Ramos (cell line): ENCODE measurements around the gene GRM2.
"Not testable (repeated sequence)": the region's sequence is repeated elsewhere in the genome, so short reads cannot be mapped to it uniquely, and the experiment has no call there.

ENCODE experiments used
- in situ Hi-C: fragments of 300-500 bp; cut with MboI; formaldehyde crosslinking; loops from one replicate; pipeline ENCODE4 v1.14.3; 2022; ENCODE audit warnings: low sequenced_read_pairs; ENCODE audit not compliant: unreplicated experiment

Gene GRM2

DNA sequence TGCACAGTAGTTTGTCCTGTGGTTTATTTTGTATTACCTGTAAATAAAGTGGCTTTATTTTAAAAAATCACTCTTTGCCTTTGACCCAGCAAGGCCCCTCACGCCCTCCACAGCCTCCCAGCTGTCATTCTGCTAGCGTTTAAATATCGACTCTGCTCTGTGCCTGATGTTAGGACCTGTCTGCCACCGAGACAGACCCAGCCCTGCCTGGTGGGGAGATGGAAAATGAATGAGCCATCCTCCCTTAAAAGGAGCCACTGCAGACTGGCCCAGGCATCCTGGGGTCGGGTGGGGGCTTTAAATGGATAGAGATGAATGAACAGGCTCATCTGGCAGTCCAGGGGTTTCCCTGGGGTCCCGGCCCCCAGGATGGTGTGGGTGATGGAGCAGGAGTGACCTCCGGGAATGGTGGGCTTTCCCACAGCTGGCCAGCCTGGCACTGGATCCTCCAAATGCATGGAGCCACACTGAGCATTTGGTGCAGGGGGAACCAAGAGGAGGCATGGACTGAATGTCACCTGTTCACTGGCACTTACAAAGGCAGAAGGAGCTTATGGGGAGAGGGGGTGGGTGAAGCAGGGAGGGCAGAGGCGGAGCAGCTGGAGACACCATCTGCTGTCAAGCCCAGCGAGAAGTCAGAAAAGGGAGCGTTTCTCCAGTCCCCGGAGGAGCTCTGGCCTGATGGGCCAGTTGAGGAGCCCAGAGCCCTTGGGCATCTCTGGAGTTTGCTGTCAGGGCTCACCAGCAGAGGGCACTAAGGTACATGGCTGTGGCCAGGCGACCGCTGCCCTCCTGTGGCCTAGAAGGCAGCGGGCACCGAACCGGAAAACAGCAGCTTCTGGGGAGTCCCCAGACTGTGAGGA, 11.9 kb downstream of the GRM2 start:
- in situ Hi-C loops = no loop called here

DNA sequence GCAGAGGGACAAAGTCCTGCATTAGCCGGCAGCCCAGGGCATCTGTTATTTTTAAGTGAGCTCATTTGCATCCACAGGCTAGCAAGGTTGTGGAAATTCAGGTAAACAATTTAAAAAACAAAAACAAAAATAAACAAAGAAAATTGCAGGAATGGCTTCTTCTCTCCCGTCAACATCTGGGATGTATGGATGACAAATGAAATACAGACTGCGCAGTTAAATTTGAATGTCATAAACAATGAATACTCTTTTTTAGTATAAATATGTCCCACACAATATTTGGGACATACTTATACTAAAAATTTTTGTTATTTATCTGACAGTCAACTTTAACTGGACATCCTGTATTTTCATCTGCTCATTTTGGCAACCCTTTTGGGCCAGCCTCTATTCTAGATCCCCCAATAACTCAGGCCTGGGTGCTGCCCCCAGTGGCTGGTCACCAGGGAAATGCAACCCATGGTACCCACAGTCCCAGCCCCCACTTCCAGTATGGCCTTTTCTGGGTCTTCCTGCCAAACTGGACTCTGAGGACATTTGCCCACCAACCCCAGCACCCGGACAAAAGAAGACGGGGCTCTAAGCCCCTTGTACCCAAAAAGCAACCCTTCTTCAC, 12.7 kb downstream of the GRM2 start:
- in situ Hi-C loops = no loop called here

DNA sequence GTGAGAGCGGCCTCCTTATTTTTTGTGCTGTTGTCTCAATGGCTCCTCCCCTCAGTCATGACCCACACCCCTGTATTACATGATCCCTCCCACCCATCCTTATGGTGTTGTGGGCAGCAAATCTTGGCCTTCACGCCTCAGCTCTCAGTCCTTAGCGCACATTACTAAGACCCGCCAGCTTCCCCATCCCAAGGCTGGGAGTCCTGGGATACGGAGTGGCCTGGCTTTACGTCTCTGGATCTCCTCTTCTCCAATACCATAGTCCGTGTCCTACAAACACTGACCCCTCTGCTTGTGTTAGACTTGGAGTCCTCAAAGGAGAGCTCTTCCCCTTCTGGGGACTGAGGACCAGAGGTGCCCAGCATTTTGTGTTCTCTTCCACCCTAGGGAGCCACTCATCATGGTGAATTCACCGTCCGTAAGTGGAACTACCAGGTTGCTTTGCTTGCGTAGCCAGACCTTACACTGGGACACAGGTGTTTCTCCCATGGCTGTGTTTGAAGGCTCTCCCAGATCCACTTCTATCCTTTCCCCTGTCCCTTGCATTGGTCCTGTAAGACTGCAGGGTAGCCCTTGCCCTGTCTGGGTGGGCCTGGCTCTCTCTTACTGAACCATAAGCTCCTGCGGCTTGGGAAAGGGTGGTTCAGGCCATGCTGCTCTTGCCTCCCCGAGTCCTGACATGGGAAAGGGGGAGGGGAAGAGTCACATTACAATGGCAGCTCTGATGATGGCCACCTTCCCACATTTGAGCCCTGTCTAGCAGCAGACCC, 13.6 kb downstream of the GRM2 start:
- in situ Hi-C loops = no loop called here

DNA sequence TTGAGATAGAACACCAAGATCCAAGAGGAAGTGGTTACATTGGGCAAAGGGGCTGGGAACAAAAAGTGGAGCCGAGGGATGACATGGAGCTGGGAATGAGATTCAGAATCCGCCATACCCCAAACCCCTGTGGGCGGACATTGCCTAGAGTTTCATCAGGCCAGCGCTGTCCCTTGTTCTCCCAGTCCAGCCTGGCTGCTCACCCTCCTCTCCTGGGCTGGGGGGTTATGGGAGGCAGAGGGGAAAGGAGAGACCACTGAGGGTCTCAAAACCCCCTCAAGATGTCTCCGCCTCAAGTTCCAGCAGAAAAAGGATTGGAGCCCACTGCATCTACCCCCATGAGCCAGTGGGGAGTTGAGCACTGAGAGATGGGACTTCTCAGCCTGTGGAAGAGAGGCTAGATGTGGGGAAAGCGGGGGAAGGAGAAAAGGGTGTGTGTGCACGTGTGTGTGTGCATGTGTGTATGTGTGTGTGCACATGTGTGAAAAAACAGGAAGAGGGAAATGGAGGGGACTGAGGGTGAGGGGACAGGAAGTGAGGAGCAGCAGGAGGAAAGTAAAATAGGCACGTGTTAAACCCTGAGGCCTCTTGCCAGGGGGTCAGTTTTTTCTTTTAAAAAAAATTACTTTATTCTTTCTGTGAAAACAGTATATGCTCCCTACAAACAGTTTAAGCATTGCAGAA, 14.3 kb downstream of the GRM2 start:
- in situ Hi-C loops = no loop called here

DNA sequence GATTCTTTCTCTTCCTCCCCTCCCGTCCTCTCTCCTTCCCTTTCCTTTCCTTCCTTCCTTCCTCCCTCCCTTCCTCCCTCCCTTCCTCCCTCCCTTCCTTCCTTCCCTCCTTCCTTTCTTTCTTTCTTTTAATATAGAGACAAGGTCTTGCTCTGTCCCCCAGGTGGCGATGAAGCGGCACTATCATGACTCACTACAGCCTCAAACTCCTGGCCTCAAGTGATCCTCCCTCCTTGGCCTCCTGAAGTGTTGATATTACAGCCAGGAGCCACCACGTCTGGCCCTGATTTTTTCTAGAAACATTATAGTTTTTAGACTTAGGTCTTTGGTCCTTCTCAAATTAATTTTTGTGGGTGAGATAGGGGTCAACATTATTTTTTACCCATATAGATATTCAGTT, 15.5 kb downstream of the GRM2 start:
- in situ Hi-C loops = no loop called here

DNA sequence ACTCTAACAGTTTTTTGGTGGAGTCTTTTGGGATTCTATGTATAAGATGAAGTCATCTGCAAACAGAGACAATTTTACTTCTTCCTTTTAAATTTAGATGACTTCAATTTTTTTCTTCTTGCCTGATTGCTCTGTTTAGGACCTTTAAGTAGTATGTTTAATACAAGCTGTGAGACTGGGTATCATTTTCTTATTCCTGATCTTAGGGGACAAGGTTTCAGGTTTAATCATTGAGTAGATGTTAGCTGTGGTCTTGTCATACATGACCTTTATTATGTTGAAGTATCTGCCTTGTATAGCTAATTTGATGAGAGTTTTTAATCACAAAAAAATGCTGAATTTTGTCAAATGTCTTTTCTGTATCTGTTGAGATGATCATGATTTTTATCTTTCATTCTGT, 20.6 kb downstream of the GRM2 start:
- in situ Hi-C loops = no loop called here

DNA sequence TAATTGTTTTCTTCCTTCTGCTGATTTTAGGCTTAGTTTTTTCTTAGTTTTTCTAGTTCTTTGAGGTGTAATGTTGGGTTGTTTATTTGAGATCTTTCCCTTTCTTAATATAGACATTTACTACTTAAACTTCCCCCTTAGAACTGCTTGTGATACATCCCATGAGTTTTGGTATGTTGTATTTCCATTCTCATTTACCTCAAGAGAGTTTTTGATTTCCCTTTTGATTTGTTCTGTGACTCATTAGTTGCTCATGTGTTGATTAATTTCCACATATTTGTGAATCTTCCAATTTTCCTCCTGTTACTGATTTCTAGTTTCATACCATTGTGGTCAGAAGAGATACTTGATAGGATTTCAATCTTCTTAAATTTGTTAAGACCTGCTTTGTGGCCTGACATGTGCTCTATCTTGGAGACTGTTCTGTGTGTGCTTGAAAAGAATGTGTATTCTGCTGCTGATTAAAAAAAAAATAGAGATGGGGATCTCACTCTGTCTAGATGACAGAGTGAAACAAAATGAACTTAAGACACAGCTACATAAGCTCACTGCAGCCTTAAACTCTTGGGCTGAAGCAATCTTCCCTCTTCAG, 22.3 kb downstream of the GRM2 start:
- in situ Hi-C loops = no loop called here

DNA sequence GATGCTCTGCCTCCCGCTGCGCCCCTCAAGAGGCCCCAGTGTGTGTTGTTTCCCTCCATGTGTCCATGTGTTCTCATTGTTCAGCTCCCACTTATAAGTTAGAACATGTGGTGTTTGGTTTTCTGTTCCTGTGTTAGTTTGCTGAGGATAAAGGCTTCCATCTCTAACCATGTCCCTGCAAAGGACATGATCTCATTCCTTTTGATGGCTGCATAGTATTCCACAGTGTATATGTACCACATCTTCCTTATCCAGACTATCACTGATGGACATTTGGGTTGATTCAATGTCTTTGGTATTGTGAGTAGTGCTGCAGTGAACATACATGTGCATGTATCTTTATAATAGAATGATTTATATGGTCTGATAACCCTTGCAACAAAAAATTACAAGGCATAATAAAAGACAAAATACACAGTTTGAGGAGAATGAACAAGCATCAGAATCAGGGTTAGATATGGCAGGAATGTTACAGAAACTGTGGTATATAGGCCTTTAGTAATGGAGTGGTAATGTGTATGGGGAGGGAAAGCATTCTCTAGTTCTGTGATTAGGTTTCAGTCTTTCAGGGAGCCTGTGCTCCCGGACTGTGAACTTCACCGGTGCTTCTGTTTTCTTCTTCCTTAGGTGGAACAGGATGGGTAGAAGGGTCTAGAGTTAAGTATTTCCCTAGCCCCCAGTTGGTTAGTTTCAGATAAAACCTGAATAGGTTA, 27.1 kb downstream of the GRM2 start:
- in situ Hi-C loops = no loop called here

DNA sequence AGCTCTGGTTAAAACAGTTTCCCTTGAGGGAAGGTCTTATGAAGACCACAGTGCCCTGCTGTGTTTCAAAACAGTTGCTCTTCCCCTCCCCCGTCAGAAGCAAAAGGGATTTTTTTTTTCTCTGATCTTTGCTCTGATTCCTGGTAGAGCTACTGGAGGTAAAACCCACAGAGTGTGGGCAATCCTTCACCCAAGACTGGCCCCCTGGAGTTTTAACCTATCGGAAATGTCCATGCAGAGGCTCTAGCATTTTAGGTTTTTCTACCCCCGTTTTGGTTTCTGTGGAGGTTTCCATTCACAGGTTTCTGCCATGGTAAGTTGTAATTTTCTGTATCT, 27.7 kb downstream of the GRM2 start:
- in situ Hi-C loops = no loop called here

DNA sequence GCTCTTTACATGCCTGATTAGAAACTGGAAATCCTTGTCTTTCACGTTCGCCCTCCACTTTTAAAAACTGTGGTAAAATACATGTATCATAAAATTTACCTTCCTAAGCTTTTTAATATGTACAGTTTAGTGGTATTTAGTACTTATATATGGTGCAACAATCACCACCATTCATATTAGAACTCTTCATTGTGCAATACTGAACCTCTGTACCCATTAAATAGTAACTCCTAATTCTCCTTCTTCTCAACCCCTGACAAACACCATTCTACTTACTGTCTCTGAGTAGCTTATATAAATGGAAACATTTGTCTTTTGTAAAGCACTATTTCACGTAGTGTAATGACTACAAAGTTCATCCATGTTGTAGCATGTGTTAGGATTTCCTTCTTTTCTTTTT, 28.2 kb downstream of the GRM2 start:
- in situ Hi-C loops = no loop called here

DNA sequence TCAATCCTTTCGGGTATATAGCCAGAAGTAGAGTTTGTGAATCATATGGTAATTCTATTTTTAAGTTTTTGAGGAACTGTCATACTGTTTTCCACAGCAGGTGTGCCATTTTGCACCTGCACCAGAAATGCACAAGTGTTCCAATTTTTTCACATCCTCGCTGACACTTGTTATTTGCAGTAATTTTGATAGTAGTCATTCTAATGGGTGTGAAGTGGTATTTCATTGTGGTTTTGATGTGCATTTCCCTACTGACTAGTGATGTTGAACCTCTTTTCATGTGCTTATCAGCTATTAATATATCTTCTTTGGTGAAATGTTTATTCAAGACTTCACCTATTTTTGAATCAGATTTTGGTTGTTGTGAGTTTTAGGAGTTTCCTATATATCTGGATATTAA, 29.1 kb downstream of the GRM2 start:
- in situ Hi-C loops = no loop called here

DNA sequence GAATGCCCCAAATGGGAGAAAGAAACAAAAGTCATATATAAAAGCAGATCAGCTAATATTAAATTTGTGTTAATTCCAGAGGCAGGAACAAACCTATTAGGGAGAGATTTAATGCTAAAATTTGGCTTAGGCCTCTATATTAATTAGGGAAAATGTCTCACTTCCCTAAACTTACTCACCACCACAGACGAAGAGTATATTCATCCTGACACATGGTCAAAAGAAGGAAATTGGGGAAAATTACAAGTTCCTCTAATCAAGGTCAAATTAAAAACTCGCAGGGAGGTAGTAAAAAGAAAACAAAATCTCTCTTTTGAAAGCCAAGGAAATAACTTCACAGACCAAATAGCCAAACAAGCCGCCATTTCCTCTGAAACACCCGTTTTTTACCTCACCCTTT, 32.2 kb downstream of the GRM2 start:
- in situ Hi-C loops = no loop called here

DNA sequence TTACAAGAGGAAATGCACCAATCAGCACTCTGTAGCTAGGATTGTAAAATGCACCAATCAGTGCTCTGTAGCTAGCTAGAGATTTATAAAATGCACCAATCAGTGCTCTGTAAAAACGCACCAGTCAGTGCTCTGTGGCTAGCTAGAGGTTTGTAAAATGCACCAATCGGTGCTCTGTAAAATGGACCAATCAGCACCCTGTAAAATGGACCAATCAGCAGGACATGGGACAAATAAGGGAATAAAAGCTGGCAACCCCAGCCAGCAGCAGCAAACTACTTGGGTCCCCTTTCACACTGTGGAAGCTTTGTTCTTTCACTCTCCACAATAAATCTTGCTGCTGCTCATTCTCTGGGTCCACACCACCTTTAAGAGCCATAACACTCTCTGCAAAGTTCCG, 35.5 kb downstream of the GRM2 start:
- in situ Hi-C loops = not testable (repeated sequence)

DNA sequence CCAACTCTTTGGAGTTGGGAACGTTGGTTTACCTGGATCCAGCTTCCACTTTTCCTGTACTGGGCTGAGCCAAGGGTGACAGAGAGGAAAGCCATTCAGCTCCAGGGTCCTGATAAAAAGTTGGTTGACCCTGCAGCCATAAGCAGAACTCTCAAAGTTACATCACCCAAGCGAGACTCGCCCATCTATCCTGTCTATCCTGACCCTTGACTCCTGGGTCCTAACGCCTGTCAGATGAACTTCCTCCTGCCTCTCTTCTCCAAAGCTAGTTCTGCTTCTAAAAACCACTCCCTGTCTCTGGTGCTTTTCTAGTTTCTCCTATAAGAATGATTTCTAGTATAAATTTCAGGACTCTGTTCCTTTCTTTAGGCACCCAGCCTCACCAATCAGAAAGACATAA, 36.1 kb downstream of the GRM2 start:
- in situ Hi-C loops = not testable (repeated sequence)

DNA sequence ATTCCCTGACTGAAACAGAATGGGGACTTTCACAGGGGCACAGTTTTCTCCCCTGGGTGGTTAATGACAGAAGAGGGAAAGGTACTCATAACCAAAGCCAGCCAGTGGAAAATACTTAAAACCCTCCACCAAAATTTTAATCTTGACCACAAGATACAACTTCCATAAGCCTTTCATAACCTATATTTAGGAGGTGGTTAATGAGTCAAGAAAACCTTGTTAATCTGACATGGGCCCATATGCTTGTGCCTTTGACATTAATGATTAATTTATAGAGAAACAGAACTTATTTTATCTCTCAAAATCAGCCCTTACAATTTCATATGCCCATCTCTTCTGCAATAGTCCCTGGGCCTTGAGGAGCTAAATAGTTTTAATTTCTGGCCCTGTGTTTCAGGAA, 41.0 kb downstream of the GRM2 start:
- in situ Hi-C loops = no loop called here

DNA sequence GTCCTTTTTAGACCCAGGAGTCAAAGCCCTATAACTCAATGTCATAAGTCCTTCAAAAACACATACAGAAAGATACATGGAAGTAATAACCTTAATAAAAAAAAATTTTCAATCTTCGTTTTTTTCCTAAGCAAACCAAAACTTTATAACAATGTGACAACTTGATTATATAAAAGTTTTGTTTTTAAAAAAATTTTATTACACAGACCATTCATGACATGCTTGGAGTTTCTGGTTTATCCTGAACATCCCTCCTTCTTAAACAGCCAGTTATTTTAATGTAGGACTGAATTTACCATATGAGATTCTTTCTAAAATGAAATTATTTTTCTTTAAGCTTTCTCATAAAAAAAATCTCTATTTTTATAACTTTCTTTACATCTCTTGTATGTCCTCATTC, 41.5 kb downstream of the GRM2 start:
- in situ Hi-C loops = no loop called here

DNA sequence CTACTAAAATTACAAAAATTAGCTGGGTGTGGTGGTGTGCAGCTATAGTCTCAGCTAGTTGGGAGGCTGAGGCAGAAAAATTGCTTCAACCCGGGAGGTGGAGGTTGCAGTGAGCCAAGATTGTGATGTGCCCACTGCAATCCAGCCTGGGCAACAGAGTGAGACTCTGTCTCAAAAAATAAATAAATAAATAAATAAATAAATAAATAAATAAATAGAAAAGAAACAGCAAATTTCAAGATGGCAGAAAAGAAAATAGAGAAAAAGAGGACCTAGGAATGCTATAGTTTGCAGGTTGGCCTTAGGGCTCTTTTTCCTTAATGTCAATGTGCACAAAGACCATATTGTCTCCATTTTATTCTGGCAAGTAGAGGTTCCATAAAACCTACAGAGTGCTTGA, 44.0 kb downstream of the GRM2 start:
- in situ Hi-C loops = no loop called here

DNA sequence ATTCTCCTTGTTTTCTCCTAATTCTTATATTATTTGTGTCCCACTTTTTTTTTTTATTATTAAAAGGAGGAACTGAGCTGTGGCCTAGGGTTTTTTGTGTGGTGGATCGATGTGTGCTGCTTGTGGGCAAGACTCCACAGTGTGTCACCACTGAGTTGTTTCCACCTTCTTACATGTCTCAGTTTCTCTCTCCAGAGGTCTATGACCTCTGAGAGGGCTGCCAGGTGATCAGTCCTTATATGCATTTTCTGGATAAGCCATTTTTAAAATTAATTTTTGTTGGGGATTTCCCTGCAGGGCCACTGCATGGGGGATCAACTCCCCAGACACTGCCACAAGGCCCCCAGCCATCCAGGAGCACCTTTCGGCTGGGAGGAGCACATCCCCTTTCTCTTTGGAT, 44.4 kb downstream of the GRM2 start:
- in situ Hi-C loops = no loop called here

DNA sequence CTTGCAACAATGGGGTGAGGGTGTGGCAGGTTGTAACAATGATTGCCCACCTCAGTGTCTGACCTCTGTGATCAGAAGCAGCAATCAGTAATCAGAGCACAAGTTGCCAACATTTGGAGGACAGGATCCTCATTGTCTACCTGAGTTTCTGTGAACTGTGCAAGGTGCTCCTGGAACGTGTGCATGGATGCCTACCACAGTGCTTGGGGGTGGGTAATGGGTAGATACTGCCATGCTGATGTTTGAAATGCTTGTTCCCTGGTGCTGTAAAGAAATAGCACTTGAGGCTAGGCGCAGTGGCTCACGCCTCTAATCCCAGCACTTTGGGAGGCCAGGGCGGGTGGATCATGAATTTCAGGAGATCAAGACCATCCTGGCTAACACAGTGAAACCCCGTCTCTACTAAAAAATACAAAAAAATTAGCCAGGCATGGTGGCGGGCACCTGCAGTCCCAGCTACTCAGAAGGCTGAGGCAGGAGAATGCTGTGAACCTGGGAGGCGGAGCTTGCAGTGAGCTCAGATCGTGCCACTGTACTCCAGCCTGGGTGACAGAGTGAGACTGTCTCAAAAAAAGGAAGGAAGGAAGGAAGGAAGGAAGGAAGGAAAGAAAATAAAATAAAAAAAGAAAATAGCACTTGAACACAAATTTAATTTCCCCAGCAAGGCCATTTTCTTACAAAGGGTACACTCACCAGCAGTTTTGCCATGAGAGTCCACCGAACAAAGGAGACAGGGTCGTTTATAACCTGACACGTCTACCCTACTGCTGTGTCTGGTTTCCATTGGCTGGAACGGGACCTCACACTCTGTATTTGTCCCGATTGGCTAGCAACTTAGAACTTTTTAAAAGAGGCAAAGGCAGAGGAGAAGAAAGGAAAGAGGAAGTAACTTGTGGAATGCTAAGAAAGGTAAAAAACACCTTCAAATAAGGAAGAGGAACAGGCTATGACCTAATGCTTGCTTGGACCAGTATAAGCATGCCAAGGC, 47.2 kb downstream of the GRM2 start:
- in situ Hi-C loops = not testable (repeated sequence)
